HL-60/S4 (cell line): ENCODE data around the gene PEAR1.

Source experiments
- in situ Hi-C: fragments of 300-500 bp; cut with MboI; formaldehyde crosslinking; loops from 2 replicates; pipeline ENCODE4 v1.14.3; 2022; ENCODE audit warnings: low sequenced_read_pairs

PEAR1 gene, protein sequence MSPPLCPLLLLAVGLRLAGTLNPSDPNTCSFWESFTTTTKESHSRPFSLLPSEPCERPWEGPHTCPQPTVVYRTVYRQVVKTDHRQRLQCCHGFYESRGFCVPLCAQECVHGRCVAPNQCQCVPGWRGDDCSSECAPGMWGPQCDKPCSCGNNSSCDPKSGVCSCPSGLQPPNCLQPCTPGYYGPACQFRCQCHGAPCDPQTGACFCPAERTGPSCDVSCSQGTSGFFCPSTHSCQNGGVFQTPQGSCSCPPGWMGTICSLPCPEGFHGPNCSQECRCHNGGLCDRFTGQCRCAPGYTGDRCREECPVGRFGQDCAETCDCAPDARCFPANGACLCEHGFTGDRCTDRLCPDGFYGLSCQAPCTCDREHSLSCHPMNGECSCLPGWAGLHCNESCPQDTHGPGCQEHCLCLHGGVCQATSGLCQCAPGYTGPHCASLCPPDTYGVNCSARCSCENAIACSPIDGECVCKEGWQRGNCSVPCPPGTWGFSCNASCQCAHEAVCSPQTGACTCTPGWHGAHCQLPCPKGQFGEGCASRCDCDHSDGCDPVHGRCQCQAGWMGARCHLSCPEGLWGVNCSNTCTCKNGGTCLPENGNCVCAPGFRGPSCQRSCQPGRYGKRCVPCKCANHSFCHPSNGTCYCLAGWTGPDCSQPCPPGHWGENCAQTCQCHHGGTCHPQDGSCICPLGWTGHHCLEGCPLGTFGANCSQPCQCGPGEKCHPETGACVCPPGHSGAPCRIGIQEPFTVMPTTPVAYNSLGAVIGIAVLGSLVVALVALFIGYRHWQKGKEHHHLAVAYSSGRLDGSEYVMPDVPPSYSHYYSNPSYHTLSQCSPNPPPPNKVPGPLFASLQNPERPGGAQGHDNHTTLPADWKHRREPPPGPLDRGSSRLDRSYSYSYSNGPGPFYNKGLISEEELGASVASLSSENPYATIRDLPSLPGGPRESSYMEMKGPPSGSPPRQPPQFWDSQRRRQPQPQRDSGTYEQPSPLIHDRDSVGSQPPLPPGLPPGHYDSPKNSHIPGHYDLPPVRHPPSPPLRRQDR

DNA sequence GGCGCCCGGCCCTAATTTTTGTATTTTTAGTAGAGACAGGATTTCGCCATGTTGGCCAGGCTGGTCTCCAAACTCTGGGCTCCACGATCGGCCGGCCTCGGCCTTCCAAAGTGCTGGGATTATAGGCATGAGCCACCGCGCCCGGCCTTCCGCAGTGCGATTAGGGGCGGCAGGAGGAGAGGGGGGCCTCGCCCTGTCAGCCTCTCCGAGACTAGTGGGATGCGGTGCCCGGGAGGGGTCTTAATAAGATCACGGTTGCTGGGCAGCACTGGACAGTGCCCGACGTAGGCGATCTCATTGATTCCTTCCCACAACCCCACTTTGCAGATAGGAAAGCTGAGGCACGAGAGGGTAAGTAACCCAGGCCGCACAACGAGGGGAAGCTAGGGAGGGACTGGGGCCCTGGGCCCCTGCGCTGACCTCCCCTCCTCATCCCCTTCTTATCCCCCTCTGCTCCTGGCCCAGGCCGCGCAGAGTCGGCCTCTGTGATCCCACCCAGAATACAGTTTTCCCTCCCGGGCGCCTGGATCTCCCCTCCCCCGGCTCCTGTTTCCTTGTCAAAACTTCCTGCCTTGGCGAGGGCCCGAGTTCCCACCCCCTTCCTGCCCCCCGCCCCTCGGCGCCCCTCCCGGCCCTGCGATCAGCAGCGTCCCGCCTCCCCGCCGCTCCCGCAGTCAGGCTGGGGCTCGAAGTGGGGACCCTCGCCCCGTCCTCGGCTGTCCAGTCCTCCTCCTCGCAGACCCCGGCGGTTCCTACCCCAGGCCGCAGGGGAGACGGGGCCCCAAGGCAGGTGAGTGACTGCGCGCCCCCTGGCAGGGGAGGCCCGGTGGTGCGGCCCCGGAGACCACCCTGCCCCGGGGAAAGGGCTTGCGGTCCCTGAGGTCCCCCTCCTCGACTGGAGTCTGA, at the start of gene PEAR1:
Gene PEAR1, plus strand, starts transcription at position 671 of the 906 bp plus-strand sequence. CDS start 10,209 bp downstream, outside the sequence.
- in situ Hi-C loops, result no loop called here

DNA sequence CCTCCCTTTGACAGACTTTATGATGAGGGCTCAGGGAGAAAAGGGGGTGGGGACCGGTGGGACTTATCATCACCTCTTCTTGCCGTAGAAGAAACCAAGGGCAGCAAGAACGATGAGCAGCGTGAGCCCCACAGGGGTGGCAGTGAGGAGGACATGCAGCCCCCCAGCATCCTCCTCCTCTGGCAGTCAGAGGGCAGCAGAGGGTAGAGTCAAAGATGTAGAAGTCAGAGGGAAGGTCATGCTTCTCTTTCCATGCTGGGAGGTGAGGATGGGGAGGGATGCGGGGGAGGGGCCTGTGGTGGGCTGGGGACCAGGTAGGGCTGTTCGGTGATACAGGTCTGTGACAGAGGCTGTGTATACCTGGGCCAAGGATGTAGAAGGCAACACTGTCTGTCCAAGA, 49.4 kb upstream of the PEAR1 start:
- in situ Hi-C loops, result no loop called here

DNA sequence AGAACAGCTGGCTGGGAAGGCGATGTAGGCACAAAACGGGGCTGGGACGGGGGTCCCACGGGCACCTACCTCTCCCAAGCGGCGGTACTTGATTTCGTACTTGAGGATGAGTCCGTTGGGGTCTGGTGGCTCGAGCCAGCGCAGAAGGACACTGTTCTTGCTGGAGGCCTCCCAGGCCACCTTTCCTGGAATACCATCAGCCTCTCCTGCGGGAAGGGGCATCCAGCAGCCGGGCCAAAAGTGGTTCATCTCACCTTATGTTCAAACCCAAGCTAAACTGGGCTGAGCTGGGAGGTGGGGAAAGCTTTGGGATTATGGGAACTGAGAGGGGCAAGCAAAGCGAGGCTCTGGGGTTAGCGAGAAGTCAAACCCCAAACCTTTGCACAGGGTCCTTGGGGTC, 48.9 kb upstream of the PEAR1 start:
- in situ Hi-C loops, result no loop called here

DNA sequence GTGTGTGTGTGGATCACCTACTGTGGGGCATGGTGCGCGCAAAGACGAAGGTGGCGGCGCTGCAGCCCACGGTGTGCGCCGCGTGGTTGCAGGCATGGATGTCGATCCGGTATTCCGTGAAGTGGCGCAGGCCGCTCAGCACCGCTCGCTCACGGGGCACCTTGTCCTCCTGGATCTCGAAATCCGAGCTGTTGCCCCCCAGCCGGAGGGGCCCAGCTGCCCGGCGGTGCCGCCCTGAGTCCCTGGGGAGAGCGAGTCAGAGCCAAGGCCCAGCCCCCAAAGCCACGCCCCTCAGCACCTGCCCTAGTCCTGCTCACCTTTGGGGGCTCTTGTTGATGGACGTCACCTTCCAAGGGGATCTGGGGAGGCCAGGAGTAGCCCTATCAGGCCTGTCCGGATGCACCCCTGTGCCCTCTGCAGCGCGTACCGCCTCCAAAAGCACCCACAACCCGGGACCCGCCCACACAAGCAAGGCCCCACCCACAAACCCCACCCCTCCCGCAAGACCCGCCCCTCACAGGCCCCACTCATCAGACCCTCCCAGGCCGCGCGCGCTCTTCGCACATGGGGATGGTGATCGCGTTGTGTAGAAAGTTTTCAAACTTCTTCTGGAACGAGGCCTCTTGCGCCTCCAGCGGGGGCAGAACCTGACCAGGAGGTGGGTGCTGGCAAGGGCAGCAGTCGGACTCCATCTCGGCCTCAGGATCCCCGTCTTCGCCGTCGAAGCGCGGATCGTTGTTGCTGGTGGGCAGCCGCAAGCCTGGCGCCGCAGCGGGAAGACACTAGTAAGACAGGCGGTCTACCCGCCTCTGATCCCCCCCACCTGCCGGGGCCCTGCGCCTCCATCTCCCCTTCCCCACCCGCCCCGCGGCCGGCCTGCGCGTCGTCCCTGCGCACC, 48.2 kb upstream of the PEAR1 start:
- in situ Hi-C loops, result no loop called here

DNA sequence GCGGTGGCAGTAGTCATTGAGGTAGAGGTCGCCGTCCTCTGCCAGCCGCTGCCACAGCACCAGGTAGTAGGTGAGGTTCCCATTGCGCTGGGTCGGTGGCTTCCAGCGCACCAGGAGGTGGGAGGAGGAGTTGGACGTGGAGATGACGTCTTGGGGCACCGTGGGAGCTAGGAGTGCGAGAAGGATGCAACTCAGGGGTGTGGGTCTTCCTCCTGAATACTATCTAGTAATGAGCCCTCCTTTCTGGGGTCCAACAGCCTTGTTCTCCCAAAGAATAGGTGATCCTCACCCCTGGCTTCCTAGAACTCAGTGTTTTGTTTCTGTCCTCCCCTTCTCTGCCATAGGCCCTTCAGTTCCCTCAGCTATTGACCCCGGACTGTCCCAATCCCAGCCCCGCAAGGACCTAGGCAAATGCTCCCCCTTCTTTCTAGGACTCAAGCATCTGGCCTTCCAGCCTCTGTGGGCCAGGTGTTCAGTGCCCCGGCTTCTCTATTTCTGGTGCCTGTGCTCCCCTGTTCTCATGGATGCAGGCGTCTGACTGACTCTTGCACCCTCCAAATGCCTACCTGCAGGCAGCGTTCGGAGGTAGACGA, 47.5 kb upstream of the PEAR1 start:
- in situ Hi-C loops, result no loop called here

DNA sequence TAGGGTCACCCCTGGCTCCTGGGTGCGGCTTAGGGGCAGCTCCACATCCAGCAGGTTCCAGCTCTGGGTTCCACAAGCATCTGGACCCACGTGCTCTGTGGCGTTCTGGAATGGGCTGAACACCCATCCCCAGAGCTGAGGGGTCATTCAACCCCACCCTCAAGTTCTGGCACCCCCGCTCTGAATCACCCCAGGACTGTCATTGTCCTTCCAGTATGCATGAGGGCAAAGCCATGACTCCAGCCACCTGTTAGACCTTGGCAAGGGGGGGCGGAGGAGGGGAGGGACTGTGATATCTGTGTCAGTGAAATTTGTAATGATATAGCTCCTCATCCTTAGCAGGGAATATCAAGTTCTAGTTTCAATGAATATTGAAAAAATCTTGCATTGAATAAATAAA, 46.9 kb upstream of the PEAR1 start:
- in situ Hi-C loops, result no loop called here

DNA sequence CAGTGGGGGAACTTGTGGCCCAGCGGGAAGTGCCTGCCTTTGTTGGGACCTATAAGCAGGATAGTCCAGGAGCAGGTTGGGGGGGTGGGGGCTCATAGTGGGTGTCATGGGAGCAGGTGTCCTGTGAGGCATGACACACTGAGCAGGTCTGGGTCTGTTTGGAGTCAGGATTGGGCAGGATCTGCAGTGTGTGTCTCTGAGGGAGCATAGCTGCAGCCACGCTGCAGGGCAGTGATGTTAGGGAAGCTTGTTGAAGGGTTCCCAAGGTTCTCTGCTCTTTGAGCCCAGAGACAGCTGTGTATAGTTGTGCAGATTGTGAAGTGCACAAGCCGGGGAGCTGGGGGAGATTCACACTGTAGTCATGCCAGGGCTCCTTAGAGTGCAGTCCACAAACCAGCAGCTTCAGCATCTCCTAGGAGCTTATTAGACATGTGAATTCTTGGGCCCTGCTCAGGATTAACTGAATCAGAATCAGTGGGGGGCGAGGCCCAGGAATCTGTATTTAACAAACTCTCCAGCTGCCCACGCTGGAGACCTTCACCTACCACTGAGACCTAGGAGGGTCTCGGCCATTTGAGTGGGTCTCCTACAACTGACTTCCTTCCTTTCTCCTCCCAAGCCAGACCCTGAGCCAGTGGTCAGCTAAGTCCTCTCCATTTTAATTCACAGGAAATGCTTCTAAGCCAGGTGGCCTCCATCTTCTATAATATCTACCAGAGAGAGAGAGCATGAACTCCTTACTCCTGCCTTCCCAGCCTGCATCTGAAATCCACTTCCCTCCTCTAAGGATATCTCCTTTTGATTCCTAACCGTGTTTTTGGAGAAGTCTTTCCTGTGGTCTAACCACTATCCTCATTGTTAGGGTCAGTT, 45.7 kb upstream of the PEAR1 start:
- in situ Hi-C loops, result no loop called here

DNA sequence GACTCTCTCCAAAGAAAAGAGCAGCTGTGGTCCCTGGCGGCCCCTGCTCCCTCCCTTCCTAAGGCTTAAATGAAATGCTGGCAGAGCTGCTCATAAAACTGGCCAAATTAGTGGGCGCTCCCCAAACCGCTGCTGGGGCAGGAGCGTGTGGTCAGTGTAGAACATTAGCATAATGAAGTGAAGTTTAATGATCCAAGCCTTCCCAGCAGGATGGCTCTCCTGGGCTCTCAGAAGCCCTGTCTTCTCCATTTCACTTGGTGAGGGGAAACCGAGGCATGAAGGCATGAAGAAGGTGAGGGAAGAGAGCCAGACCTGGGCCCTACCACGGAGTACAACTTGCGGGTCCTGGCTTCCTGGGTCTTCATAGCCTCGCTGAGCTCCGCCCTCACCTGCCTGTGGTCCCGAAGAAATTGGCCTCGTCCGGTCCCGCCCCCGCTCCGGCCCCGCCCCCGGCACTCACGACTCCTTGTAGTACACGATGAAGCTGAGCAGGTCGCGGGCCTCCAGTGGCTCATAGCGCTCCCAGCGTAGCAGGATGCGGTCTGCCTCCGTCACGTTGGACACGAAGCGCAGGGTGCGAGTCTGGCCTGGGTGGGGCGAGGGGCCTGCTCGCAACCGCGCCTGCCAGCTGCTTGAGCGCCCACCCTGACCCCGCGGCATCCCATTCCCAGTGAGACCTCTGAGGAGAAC, 44.9 kb upstream of the PEAR1 start:
- in situ Hi-C loops, result no loop called here

DNA sequence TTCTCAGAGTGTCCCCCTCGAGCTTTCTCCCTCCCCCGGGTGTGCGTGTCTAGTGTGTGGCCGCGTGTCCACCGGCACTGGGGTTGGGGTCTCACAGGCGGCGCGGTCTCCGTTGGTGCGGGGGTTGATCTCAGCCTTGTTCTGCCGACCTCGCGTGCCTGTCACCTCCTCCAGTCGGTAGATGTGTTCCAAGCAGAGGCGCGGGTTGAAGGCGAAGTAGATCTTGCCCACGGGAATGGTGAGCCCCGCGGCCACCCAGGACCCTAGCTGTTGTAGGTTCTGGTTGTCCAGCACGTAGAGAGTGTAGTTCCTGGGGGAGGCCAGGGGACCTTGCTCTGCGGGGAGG, 44.4 kb upstream of the PEAR1 start:
- in situ Hi-C loops, result no loop called here

DNA sequence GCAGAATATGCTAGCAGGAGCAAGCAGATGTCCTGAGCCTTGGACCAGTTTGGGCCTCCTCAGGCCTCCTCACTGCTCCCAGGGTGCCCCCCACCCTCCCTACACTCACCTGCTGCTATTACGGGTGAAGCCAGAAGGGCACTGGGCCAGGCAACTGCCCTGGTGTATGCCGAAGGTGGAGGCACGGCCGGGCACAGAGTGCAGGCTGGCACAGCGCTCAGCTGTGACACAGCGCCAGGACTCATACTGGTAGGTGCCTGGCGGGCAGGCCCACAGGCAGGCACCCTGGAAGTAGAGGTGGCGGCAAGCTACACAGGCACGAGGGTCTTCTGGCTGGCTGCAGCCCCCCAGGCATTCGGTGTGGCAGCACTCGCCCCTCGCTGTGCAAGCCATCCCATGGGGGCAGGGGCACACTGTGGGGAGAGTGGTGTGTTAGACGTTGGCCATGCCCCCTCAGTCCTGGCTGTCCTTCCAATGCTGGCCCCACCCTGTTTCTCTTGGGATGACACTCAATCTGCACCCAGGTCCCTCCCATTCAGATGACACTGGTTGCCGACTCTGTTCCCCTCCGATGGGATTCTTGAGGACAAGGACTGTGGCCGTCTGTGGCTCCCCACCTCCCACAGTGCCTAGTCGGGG, 41.6 kb upstream of the PEAR1 start:
- in situ Hi-C loops, result no loop called here

DNA sequence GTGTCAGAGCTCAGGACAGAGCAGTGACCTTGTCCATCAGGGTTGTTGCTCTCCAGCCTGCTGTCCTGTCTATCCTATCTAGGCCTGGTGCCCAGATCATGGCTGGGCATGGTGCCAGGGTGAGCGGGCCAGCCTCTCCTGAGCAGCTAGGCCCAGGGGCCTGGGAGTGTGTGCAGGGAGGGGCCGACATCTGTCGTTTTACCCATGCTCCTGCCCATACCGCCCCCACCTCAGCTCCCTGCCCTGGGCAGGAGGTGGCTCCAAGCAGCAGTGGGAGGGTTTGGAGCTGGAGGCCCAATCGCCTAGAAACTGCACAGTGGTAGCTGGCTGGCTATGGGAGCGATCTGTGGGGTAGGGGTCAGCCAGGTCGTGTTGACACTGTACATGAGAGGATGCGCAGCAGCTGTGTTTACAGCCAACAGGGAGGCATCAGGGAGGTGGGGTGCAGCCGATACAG, 41.1 kb upstream of the PEAR1 start:
- in situ Hi-C loops, result no loop called here

DNA sequence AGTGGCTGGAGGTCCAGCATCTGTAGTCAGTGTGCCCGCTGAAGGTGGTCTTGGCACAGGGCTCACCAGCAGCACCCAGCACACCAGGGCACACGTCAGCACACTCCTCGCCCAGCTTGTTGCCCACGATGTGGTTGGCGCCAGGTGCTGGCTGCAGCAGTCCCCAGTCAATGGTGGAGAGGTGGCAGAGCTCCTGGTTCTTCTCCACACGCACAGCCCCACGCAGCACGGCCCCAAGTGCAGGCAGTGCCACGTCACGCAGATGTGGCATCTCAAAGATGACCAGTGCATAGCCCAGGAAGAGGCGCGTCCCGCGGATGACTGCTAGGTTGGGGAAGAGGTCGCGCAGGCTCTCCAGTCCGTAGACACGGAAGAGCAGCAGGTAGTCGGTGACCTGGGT, 39.8 kb upstream of the PEAR1 start:
- in situ Hi-C loops, result no loop called here

DNA sequence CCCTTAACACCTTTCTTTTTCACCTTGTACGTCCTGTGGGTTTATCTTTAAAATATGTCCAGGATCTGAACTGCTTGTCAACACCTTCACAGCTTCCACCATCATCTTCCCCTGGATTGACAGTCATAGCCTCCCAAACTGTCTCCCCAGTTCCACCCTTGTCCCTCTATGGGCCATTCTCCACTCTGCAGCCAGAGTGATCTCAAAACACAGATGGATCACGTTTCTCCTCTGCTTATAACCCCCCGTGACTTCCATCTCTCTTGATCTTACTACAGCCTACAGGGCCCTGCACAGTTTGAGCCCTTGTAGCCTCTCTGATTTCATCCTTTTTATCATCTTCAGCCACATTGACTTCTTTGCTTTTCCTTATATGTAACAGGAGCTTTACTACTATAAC, 38.9 kb upstream of the PEAR1 start:
- in situ Hi-C loops, result no loop called here

DNA sequence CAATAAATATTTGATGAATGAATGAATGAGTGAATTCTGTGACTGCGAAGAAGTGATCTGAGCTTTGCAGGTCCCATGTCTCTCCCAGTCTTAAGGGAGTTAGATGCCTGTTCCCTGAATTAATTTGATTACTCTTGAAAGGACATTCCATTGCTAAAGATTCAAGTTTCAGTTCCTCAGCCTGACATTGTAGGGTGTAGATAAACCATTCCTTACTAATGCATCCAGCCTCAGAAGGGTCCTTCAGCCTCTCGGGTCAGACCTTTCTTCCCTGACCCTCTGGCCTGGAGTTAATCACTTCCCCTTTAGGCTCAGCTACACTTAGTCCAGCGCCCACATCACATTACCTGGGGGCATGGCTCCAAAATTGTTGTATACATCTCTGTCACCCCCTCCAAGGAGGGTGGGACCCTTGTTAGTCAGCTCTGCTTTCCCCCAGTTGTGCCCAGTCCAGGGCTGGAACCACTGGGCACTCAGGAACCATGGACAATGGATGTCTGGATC, 37.2 kb upstream of the PEAR1 start:
- in situ Hi-C loops, result no loop called here

DNA sequence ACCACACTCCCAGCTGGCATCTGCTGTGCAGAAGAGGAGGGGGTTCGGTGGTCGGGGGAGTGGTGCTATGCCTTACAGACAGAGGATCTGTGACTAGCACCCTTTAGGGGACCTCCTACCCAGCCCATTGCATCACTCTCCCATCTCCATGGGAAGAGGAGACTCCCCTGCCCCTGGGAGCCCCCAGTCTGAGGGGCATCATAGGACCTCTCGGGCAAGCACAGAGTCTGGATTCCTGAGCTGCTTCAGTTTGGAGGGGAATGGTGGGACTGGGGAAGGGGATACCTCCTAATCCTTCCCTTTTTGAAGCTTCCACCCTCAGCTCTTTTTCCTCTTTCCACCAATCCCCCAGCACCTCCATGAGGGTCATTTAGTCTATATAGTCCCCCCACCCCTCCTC, 36.0 kb upstream of the PEAR1 start:
- in situ Hi-C loops, result no loop called here

DNA sequence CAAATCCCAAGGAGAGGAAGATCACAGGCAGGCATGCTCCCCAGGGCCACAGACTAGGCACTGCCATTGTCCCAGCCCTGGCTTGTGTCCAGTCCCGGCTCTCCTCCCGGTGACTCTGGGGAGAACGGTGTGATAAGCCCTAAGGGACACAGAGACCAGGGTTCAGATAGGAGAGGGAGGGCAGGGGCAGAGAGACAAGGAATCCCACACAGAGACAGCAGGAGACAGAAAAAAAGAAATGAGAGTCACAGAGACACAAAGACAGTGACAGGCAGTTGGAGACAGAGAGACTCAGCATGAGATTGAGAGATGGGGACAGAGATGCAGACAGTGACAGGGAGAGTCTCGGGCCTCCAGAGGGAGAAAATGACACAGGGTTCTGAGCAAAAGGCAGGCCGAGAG, 35.0 kb upstream of the PEAR1 start:
- in situ Hi-C loops, result no loop called here

DNA sequence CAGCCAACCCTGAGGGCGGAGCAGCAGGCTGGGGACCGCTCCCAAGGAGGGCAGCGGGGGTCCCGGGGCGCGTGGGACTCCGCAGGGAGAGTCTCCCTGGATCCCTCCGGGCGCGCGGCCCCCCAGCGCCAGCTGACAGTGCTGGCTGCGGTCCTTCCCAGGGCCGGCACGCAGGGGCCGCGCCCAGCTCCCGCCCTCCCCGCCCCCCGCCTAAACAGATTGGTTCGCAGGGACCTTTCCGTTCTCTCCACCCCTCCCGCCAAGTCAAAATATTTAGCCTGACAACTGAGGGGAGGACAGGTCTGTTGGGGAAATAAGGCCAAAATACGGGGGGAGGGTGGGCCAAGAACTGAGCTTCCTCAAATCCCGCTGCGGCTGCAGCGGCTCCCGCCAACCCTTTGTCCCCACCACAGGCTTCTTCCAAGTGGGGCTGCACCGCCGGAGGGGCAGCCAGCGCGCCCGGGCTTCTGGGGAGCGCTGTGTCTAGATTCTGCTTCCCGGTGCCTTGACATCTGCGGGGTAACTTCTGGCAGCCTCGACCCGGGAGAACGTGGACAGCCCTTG, 34.5 kb upstream of the PEAR1 start, which contains the start of gene INSRR:
Gene INSRR, minus strand, starts transcription at position 159 of the 564 bp plus-strand sequence. CDS start 496 bp downstream, outside the sequence.
- in situ Hi-C loops, result no loop called here
